Hepatocyte (in vitro differentiated cells): Measurements from ENCODE around the gene IFFO2. TPM values are rescaled to one million over a fixed set of nuclear protein-coding genes. Genes with fewer than 3 reads are reported as not detected.

ENCODE experiments used
- DNase-seq: peaks from one replicate; pipeline ENCODE4 v3.0.0-alpha.2; 2016; ENCODE audit warnings: low spot score
- H2AFZ ChIP-seq: fragments of 200-600 bp; sonication (generic); 2 replicates; pipeline ENCODE4 v1.6.0; 2016; ENCODE audit warnings: antibody characterized with exemption, mild to moderate bottlenecking
- H3K27ac ChIP-seq: fragments of 200-600 bp; sonication (generic); 2 replicates; pipeline ENCODE4 v1.5.1; 2016; ENCODE audit warnings: mild to moderate bottlenecking
- H3K27me3 ChIP-seq: fragments of 200-600 bp; sonication (generic); 2 replicates; pipeline ENCODE4 v1.6.1; 2016
- H3K36me3 ChIP-seq: fragments of 200-600 bp; sonication (generic); replicated peaks from 2 replicates; pipeline ENCODE4 v1.5.1; 2016; ENCODE audit warnings: low read depth; ENCODE audit not compliant: insufficient read depth
- H3K4me1 ChIP-seq: fragments of 200-600 bp; sonication (generic); 2 replicates; pipeline ENCODE4 v1.5.1; 2016; ENCODE audit warnings: mild to moderate bottlenecking, moderate library complexity; ENCODE audit not compliant: insufficient read depth
- H3K4me2 ChIP-seq: fragments of 200-600 bp; sonication (generic); 2 replicates; pipeline ENCODE4 v1.6.0; 2016
- H3K4me3 ChIP-seq: fragments of 200-600 bp; sonication (generic); 2 replicates; pipeline ENCODE4 v1.5.1; 2016; ENCODE audit warnings: mild to moderate bottlenecking
- H3K79me2 ChIP-seq: fragments of 200-600 bp; sonication (generic); 2 replicates; pipeline ENCODE4 v1.6.0; 2017; ENCODE audit warnings: mild to moderate bottlenecking
- H3K9me2 ChIP-seq: fragments of 200-600 bp; sonication (generic); replicated peaks from 2 replicates; pipeline ENCODE4 v1.6.0; 2017; ENCODE audit warnings: mild to moderate bottlenecking; ENCODE audit not compliant: insufficient read depth
- H3K9me3 ChIP-seq: fragments of 200-600 bp; sonication (generic); 2 replicates; pipeline ENCODE4 v1.5.1; 2016; ENCODE audit warnings: low read depth, mild to moderate bottlenecking
- H4K20me1 ChIP-seq: fragments of 200-600 bp; sonication (generic); 2 replicates; pipeline ENCODE4 v1.6.0; 2016; ENCODE audit warnings: mild to moderate bottlenecking; ENCODE audit not compliant: insufficient read depth, poor library complexity, severe bottlenecking
- CTCF ChIP-seq: fragments of 200-600 bp; sonication (generic); IDR thresholded peaks from 2 replicates; pipeline ENCODE4 v1.5.1; 2016; ENCODE audit warnings: antibody characterized with exemption, mild to moderate bottlenecking; ENCODE audit not compliant: poor library complexity
- EZH2 ChIP-seq: fragments of 200-600 bp; sonication (generic); IDR thresholded peaks from 2 replicates; pipeline ENCODE4 v1.6.1; 2016; ENCODE audit warnings: antibody characterized with exemption, mild to moderate bottlenecking, borderline replicate concordance
- EZH2phosphoT487 ChIP-seq: fragments of 200-600 bp; sonication (generic); IDR thresholded peaks from one replicate; pipeline ENCODE4 v1.6.1; 2018; ENCODE audit warnings: antibody characterized with exemption, mild to moderate bottlenecking, low read depth, moderate library complexity; ENCODE audit not compliant: unreplicated experiment, severe bottlenecking
- WGBS: methylation state at CpG from one replicate; pipeline ENCODE4 v1.1.6; 2016; ENCODE audit warnings: low lambda C conversion rate; ENCODE audit errors: missing lambda C conversion rate; 5-methylcytosine and 5-hydroxymethylcytosine counted together
- polyA plus RNA-seq: library from polyadenylated mRNA; unstranded; fragments of >200 nt; fragmentation: Nextera tagmentation; extraction: Ambion mirVana; gene quantifications from 2 replicates; pipeline ENCODE4 v1.2.1, GENCODE V29; 2016
- total RNA-seq: library from RNA; depleted of rRNA; stranded (reverse); fragments of >200 nt; gene quantifications from 2 replicates; pipeline ENCODE4 v1.2.3, GENCODE V29; 2014

The IFFO2 gene
- total and polyA plus RNA-seq, 2 experiments from 2014 or later: 0.85 to 7.2 TPM

DNA sequence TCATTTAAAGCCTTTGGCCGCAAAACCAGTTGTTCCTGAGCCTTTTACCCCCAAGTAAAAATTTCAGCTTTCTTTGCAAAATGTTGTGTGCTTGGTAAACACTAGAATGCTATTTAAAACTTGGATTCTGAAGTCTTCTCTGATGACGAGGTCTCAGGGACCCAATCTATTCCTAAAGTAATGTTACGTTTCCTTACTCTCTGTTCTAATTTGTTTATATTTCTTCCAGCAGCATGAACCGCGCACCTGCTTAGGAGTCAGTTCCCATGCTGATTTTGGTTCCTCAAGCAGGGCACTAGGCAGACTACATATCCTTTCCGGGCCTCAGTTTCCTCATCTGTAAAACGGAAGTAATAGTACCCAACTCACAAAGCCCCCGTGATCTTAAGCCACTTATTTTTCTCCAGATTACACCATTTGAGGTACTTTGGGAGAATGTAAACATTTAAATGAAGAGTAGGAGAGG lies 53.2 kb downstream of the IFFO2 start:
- WGBS: 51% methylated on average over 8 of the region's 8 CpGs
- TF ChIP-seq CTCF (no peak), EZH2 (no peak), EZH2phosphoT487 (no peak)

GRCh38 chr1:18902523-18903290 lies 53.8 kb downstream of the IFFO2 start, which contains the start of gene ALDH4A1:
TSS of gene ALDH4A1 (minus strand) at chr1:18902555. CDS start at chr1:18902523, 32 bp downstream.
- TF ChIP-seq CTCF (no peak), EZH2 (no peak), EZH2phosphoT487 (no peak)
- no peaks in the 10 kb centered on the region for H3K36me3 ChIP-seq
- peak within 1 kb of the TSS; percentile 83 for H3K27ac ChIP-seq
- H3K27me3 ChIP-seq: peaks cover 10% of the 10 kb centered on the region
- H3K4me1 ChIP-seq: peaks cover 6% of the 10 kb centered on the region
- no peaks in the 10 kb centered on the region for H4K20me1 ChIP-seq
- H3K4me3 ChIP-seq: peak within 1 kb of the TSS; percentile 42
- no peaks in the 10 kb centered on the region for H3K9me2 ChIP-seq
- no peaks in the 10 kb centered on the region for H3K79me2 ChIP-seq
- H3K9me3 ChIP-seq: no peaks in the 10 kb centered on the region
- whole genome bisulfite sequencing: under 1% methylated on average over 55 of the region's 55 CpGs
- H3K4me2 ChIP-seq: peak within 1 kb of the TSS; percentile 81
- DNase-seq: peak; percentile 96
- H2AFZ ChIP-seq: peak within 1 kb of the TSS; percentile 33

More for the DNA sequence above, 53.2 kb downstream of the IFFO2 start:
- Histone ChIP-seq H3K27me3 (peaks cover 10% of the 10 kb centered on the region), H3K9me2 (no peaks in the 10 kb centered on the region), H3K27ac (peak overlapping the region; percentile 15), H3K36me3 (no peaks in the 10 kb centered on the region), H3K4me1 (peaks cover 6% of the 10 kb centered on the region), H3K79me2 (no peaks in the 10 kb centered on the region), H4K20me1 (no peaks in the 10 kb centered on the region), H3K9me3 (no peaks in the 10 kb centered on the region), H2AFZ (peak overlapping the region; percentile 21), H3K4me2 (peak overlapping the region; percentile 81), H3K4me3 (peak overlapping the region; percentile 17)
- no peak for DNase-seq

GRCh38 chr1:18901952-18902522 lies 54.4 kb downstream of the IFFO2 start:
- Histone ChIP-seq H2AFZ (peak overlapping the region; percentile 33), H3K9me3 (no peaks in the 10 kb centered on the region), H3K79me2 (no peaks in the 10 kb centered on the region), H3K4me3 (peak overlapping the region; percentile 42), H4K20me1 (no peaks in the 10 kb centered on the region), H3K4me1 (peaks cover 6% of the 10 kb centered on the region), H3K27me3 (peaks cover 10% of the 10 kb centered on the region), H3K27ac (peak overlapping the region; percentile 15), H3K9me2 (no peaks in the 10 kb centered on the region), H3K4me2 (peak overlapping the region; percentile 81), H3K36me3 (no peaks in the 10 kb centered on the region)
- WGBS: 3% methylated on average over 22 of the region's 44 CpGs
- DNase-seq: no peak
- TF ChIP-seq EZH2 (no peak), EZH2phosphoT487 (no peak), CTCF (no peak)
